RCC 7860 (cell line): ENCODE results near the gene MPIG6B.

Source experiments
- DNase-seq: peaks from one replicate; pipeline ENCODE4 v3.0.0-alpha.2; 2015; ENCODE audit warnings: low spot score
- FAIRE-seq: peaks from 2 replicates; lab custom pipeline; 2012; peaks lifted over from hg19 to GRCh38; lab: Jason Lieb, UNC

The MPIG6B gene

GRCh38 chr6:31723245-31723979 lies at the start of gene MPIG6B:
Gene MPIG6B, plus strand, starts transcription at chr6:31723373. Its CDS starts 11 bp downstream, at chr6:31723384.
- DNase-seq: no peak
- no peak for FAIRE-seq

- DNase-seq (no peak), FAIRE-seq (no peak)
Observed at GRCh38 chr6:31676322-31676903, 46.8 kb upstream of the MPIG6B start.

- no peak for FAIRE-seq
- no peak for DNase-seq
Observed at GRCh38 chr6:31676904-31677303, 46.3 kb upstream of the MPIG6B start.

GRCh38 chr6:31677955-31678354 lies 45.2 kb upstream of the MPIG6B start:
- DNase-seq (no peak), FAIRE-seq (no peak)

GRCh38 chr6:31680226-31681134 lies 42.7 kb upstream of the MPIG6B start, which contains the start of gene LY6G5C:
Gene LY6G5C, minus strand, starts transcription at chr6:31681067. Its CDS starts 694 bp downstream, at chr6:31680373.
- FAIRE-seq: no peak

GRCh38 chr6:31681135-31681671 lies 42.0 kb upstream of the MPIG6B start:
- DNase-seq (no peak), FAIRE-seq (no peak)

More at GRCh38 chr6:31680226-31681134, 42.7 kb upstream of the MPIG6B start, which contains the start of gene LY6G5C:
- peak; percentile 67 for DNase-seq

GRCh38 chr6:31683591-31683990 lies 39.6 kb upstream of the MPIG6B start:
- DNase-seq (no peak), FAIRE-seq (no peak)

- no peak for DNase-seq
- no peak for FAIRE-seq
Observed at GRCh38 chr6:31686483-31686882, 36.7 kb upstream of the MPIG6B start.

GRCh38 chr6:31687321-31687720 lies 35.9 kb upstream of the MPIG6B start:
- DNase-seq (no peak), FAIRE-seq (no peak)

GRCh38 chr6:31687860-31688693 lies 35.1 kb upstream of the MPIG6B start:
- DNase-seq (no peak), FAIRE-seq (no peak)

- no peak for DNase-seq
Observed at GRCh38 chr6:31689249-31690110, 33.7 kb upstream of the MPIG6B start.

GRCh38 chr6:31690231-31691077 lies 32.7 kb upstream of the MPIG6B start:
- FAIRE-seq (no peak), DNase-seq (no peak)

More at GRCh38 chr6:31689249-31690110, 33.7 kb upstream of the MPIG6B start:
- no peak for FAIRE-seq

- no peak for DNase-seq
- FAIRE-seq: no peak
Observed at GRCh38 chr6:31691078-31691463, 32.1 kb upstream of the MPIG6B start.

- DNase-seq (no peak), FAIRE-seq (no peak)
Observed at GRCh38 chr6:31691564-31692108, 31.5 kb upstream of the MPIG6B start.

GRCh38 chr6:31692353-31692752 lies 30.8 kb upstream of the MPIG6B start:
- FAIRE-seq (no peak), DNase-seq (no peak)

- no peak for FAIRE-seq
- no peak for DNase-seq
Observed at GRCh38 chr6:31692886-31693285, 30.3 kb upstream of the MPIG6B start.

- FAIRE-seq (no peak), DNase-seq (no peak)
Observed at GRCh38 chr6:31693535-31693934, 29.6 kb upstream of the MPIG6B start.

- FAIRE-seq: no peak
- DNase-seq: no peak
Observed at GRCh38 chr6:31697555-31697954, 25.6 kb upstream of the MPIG6B start.
